ENCODE results near the gene MAMDC2. TPM values are rescaled to one million over a fixed set of nuclear protein-coding genes. Genes with fewer than 3 reads are reported as not detected.

Gene MAMDC2
- total RNA-seq, 4 donors from 2014 or later = 96.5 to 192 (median 140) TPM

- Histone ChIP-seq H3K4me1 (peaks cover 0 to 74% (median 0%) of the 10 kb centered on the region in 3 donors), H3K4me3 (no peak overlapping the region), H3K27ac (peak overlapping the region in 1 of 4 donors; percentile 15), H3K9me3 (no peaks in the 10 kb centered on the region), H3K27me3 (no peaks in the 10 kb centered on the region), H3K36me3 (peaks cover 4 to 99% of the 10 kb centered on the region in 2 donors)
- ATAC-seq = no peak
- TF ChIP-seq POLR2A (IDR thresholded peaks at IDR 0.05) (no peak), CTCF (IDR thresholded peaks at IDR 0.05) (no peak), EP300 (IDR thresholded peaks at IDR 0.05) (no peak), POLR2AphosphoS5 (IDR thresholded peaks at IDR 0.05) (no peak)
- 71 to 93% methylated on average over 3 to 6 of the region's 6 CpGs for WGBS, 2 donors (ENCODE audit: low coverage in 1 of 2)
Measured at GRCh38 chr9:70127036-70127435, 83.4 kb downstream of the MAMDC2 start.

- Histone ChIP-seq H3K4me3 (no peak overlapping the region), H3K4me1 (peaks cover 0 to 72% (median 0%) of the 10 kb centered on the region in 3 donors), H3K27ac (peak overlapping the region in 1 of 4 donors; percentile 15), H3K9me3 (no peaks in the 10 kb centered on the region), H3K36me3 (peaks cover 4 to 99% of the 10 kb centered on the region in 2 donors), H3K27me3 (no peaks in the 10 kb centered on the region)
- ATAC-seq = no peak
- TF ChIP-seq POLR2AphosphoS5 (IDR thresholded peaks at IDR 0.05) = no peak
- no peak for TF ChIP-seq POLR2A (IDR thresholded peaks at IDR 0.05)
- TF ChIP-seq EP300 (IDR thresholded peaks at IDR 0.05) = no peak
- TF ChIP-seq CTCF (IDR thresholded peaks at IDR 0.05) = no peak
- 63 to 88% methylated on average over 7 of the region's 7 CpGs for WGBS, 2 donors (ENCODE audit: low coverage in 1 of 2)
Measured at GRCh38 chr9:70127540-70128416, 84.1 kb downstream of the MAMDC2 start.

GRCh38 chr9:70130266-70130665, 86.6 kb downstream of the MAMDC2 start:
- Histone ChIP-seq H3K4me3 (no peak overlapping the region), H3K27ac (peak overlapping the region in 2 of 4 donors; percentile 10 to 28), H3K36me3 (peaks cover 2 to 99% of the 10 kb centered on the region in 2 donors), H3K9me3 (no peaks in the 10 kb centered on the region), H3K27me3 (no peaks in the 10 kb centered on the region), H3K4me1 (peaks cover 5 to 72% (median 8%) of the 10 kb centered on the region in 3 donors)
- no peak for ATAC-seq
- 100% methylated on average over 2 of the region's 2 CpGs; no CpG with 5 or more reads in 1 of the 2 donors for WGBS, 2 donors (ENCODE audit: low coverage in 1 of 2)
- no peak for TF ChIP-seq POLR2A (IDR thresholded peaks at IDR 0.05)
- TF ChIP-seq CTCF (IDR thresholded peaks at IDR 0.05) = no peak
- no peak for TF ChIP-seq EP300 (IDR thresholded peaks at IDR 0.05)
- TF ChIP-seq POLR2AphosphoS5 (IDR thresholded peaks at IDR 0.05) = no peak

GRCh38 chr9:70131296-70131695, 87.6 kb downstream of the MAMDC2 start:
- WGBS, 2 donors (ENCODE audit: low coverage in 1 of 2) = 80% methylated on average over 1 of the region's 1 CpG
- Histone ChIP-seq H3K4me3 (no peak overlapping the region), H3K27me3 (no peaks in the 10 kb centered on the region), H3K27ac (peak overlapping the region in 1 of 4 donors; percentile 19), H3K36me3 (peaks cover 2 to 99% of the 10 kb centered on the region in 2 donors), H3K9me3 (no peaks in the 10 kb centered on the region), H3K4me1 (peaks cover 5 to 67% (median 8%) of the 10 kb centered on the region in 3 donors)
- TF ChIP-seq EP300 (IDR thresholded peaks at IDR 0.05) (no peak), POLR2AphosphoS5 (IDR thresholded peaks at IDR 0.05) (no peak)
- no peak for ATAC-seq

- Histone ChIP-seq H3K4me3 (no peak overlapping the region), H3K9me3 (no peaks in the 10 kb centered on the region), H3K27me3 (no peaks in the 10 kb centered on the region), H3K36me3 (peaks cover 2 to 98% of the 10 kb centered on the region in 2 donors), H3K27ac (peak overlapping the region; percentile 31 to 62 (median 56)), H3K4me1 (peaks cover 5 to 64% (median 8%) of the 10 kb centered on the region in 3 donors)
- no peak for TF ChIP-seq EP300 (IDR thresholded peaks at IDR 0.05)
- TF ChIP-seq POLR2AphosphoS5 (IDR thresholded peaks at IDR 0.05) = peak; percentile 57
- peak; percentile 37 for ATAC-seq
- WGBS, 2 donors (ENCODE audit: low coverage in 1 of 2) = 58 to 68% methylated on average over 4 to 6 of the region's 6 CpGs
Measured at GRCh38 chr9:70133253-70134208, 89.9 kb downstream of the MAMDC2 start.

All from gastroesophageal sphincter (tissue), 4 donors.